Measurements from ENCODE around the gene DRAP1.
"Not testable (repeated sequence)": the region's sequence is repeated elsewhere in the genome, so short reads cannot be mapped to it uniquely, and the experiment has no call there.

Gene DRAP1

DNA sequence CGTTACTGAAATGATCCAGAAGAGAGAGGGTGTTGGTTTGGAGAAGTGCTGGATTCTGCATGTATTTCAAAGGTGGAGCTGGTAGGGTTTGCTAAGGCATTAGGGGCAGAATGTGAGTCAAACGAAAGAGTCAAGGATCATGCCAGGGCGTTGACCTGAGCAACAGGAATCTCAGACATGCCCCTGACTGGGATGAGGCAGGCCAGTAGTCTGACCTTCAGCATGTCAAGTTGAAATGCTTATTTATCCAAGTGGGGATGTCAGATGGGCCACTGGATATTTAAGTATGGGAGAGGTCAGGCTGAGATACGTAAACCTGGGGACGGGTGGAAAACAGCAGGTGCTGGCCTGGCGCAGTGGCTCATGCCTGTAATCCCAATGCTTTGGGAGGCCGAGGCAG lies 23.3 kb downstream of the DRAP1 start:
- H3K27ac ChIP-seq: peak overlapping the region in 3 of 11 experiments; percentile 66 to 76 (median 72); a peak in 3 of 22 replicates
- peaks cover 7 to 52% (median 21%) of the 10 kb centered on the region in 10 experiments; a peak in 19 of 20 replicates for H3K4me1 ChIP-seq
- no peaks in the 10 kb centered on the region for H3K36me3 ChIP-seq
- no peaks in the 10 kb centered on the region for H3K9me3 ChIP-seq (replicated peaks in 1 of 11)
- TF ChIP-seq Cebpa-rat (IDR thresholded peaks at IDR 0.05): no peak
- no peak overlapping the region for H3K4me3 ChIP-seq
- H3K4me2 ChIP-seq: peak overlapping the region in 3 of 11 experiments; percentile 78 to 88 (median 83); a peak in 6 of 22 replicates
- H3K27me3 ChIP-seq: no peaks in the 10 kb centered on the region
- H3K9ac ChIP-seq: no peak overlapping the region
- H4K20me1 ChIP-seq: no peaks in the 10 kb centered on the region

DNA sequence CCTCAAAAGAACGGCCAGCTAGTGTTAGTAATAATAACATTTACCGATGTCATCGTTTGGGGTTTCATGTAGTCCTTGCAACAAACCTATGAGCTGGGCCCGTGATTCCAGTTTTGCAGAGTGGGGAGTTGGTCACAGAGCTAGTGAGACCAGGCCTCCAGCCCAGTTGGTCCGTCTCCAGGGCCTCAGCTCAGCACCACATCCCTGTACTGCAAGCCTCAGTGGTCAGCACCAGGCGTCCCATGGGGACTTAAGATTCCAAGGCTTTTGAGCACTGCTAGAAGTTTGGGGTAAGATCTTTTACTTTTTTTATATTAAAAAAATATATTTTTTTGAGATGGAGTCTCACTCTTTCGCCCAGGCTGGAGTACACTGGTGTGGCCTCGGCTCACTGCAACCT lies 25.0 kb downstream of the DRAP1 start:
- no peak overlapping the region for H3K27ac ChIP-seq
- no peak overlapping the region; a peak in 1 of 22 replicates for H3K9ac ChIP-seq
- no peak for TF ChIP-seq Cebpa-rat (IDR thresholded peaks at IDR 0.05)
- H3K4me3 ChIP-seq: no peak overlapping the region
- H3K9me3 ChIP-seq (replicated peaks in 1 of 11): no peaks in the 10 kb centered on the region
- peaks cover under 1 to 40% (median 13%) of the 10 kb centered on the region in 10 experiments; a peak in 17 of 20 replicates for H3K4me1 ChIP-seq
- no peaks in the 10 kb centered on the region for H3K36me3 ChIP-seq
- H4K20me1 ChIP-seq: no peaks in the 10 kb centered on the region
- no peaks in the 10 kb centered on the region for H3K27me3 ChIP-seq
- H3K4me2 ChIP-seq: no peak overlapping the region

DNA sequence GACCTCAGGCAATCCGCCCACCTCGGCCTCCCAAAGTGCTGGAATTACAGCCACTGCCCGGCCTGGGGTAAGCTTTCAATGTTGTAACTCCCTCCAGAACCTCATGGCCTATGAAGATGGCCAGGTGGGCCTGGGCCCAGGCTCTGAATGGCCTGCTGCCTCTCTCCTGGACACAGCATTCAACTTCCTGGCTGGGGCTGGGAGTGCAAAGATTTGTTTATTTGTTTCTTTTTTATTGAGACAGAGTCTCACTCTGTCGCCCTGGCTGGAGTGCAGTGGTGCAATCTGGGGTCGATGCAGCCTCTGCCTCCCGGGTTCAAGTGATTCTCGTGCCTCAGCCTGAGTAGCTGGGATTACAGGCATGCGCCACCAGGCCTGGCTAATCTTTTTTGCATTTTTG lies 25.5 kb downstream of the DRAP1 start:
- H4K20me1 ChIP-seq: no peaks in the 10 kb centered on the region
- H3K9ac ChIP-seq: no peak overlapping the region; a peak in 1 of 22 replicates
- no peak overlapping the region for H3K4me3 ChIP-seq
- H3K27ac ChIP-seq: no peak overlapping the region
- H3K4me2 ChIP-seq: no peak overlapping the region
- H3K4me1 ChIP-seq: peaks cover 0 to 34% (median 13%) of the 10 kb centered on the region in 10 experiments; a peak in 12 of 20 replicates
- no peaks in the 10 kb centered on the region for H3K36me3 ChIP-seq
- TF ChIP-seq Cebpa-rat (IDR thresholded peaks at IDR 0.05): no peak
- H3K27me3 ChIP-seq: no peaks in the 10 kb centered on the region
- no peaks in the 10 kb centered on the region for H3K9me3 ChIP-seq (replicated peaks in 1 of 11)

DNA sequence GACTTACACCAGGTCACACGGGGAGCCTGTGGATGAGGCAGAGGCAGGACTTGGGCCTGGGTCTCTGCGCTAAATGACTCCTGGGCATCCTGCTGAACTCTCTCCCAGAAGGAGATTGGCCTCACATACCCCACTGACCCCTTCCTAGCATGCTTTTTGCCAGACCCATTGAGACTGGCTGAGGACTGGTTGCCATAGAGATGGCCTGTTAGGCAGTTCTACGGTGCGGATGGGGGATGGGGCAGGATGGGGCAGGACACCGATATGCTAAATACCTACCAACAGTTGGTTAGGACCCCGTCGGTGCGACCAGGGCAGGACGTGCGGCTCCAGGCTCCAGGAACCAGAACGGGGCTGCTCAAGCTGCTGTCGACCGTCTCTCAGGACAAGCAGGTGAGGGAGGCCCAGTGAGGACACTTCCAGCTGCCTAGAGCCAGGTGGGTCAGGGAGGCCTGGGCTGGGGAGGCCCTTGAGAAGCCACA lies 26.2 kb downstream of the DRAP1 start, which contains the start of gene TSGA10IP:
Gene TSGA10IP, plus strand, starts transcription at position 51 of the 482 bp plus-strand sequence. Its CDS starts 196 bp downstream, at position 247.
- no peaks in the 10 kb centered on the region for H3K9me3 ChIP-seq (replicated peaks in 1 of 11)

DNA sequence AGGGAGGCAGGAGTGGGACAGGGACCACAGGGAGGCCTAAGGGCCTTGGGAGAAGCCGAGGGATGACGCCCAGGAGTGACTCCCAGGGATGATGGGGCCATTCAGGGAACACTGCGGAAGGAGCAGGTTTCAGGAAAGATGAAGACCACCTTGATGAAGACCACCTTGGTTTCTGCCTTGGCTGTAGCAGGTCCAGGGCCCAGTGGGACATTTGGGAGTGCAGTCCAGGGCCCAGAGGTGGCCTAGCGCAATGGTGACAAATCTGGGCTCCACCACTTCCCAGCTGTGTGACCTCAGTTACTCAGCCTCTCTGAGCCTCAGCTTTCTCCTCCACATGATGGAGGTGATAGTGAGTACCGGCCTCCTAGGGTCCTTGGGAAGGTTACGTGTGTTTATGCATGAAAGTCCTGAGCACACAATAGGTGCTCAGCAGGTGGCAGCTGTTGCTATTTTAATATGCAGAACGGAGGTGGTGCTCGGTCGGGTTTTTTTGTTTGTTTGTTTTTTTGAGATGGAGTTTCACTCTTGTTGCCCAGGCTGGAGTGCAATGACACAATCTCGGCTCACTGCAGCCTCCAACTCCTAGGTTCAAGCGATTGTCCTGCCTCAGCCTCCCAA lies 26.8 kb downstream of the DRAP1 start:
- H3K27ac ChIP-seq: no peak overlapping the region
- no peaks in the 10 kb centered on the region for H3K9me3 ChIP-seq (replicated peaks in 1 of 11)
- no peak overlapping the region for H3K4me2 ChIP-seq
- no peak overlapping the region for H3K4me3 ChIP-seq
- TF ChIP-seq Cebpa-rat (IDR thresholded peaks at IDR 0.05): no peak
- no peaks in the 10 kb centered on the region for H3K36me3 ChIP-seq
- peaks cover 0 to 22% (median 10%) of the 10 kb centered on the region in 10 experiments; a peak in 12 of 20 replicates for H3K4me1 ChIP-seq
- H4K20me1 ChIP-seq: no peaks in the 10 kb centered on the region
- H3K9ac ChIP-seq: 0 out of 22 replicates have a peak overlapping the region, but pooled peaks of 1 of the 11 experiments have one; percentile 11
- no peaks in the 10 kb centered on the region for H3K27me3 ChIP-seq

More for the DNA sequence above, 26.2 kb downstream of the DRAP1 start, which contains the start of gene TSGA10IP:
- Histone ChIP-seq H3K4me3 (no peak within 1 kb of the TSS), H3K9ac (peak within 1 kb of the TSS in 1 of 11 experiments; percentile 11; a peak in 2 of 22 replicates), H3K27me3 (no peaks in the 10 kb centered on the region), H3K4me2 (no peak within 1 kb of the TSS), H3K4me1 (peaks cover 0 to 27% (median 13%) of the 10 kb centered on the region in 10 experiments; a peak in 12 of 20 replicates), H4K20me1 (no peaks in the 10 kb centered on the region), H3K36me3 (no peaks in the 10 kb centered on the region), H3K27ac (no peak within 1 kb of the TSS)
- TF ChIP-seq Cebpa-rat (IDR thresholded peaks at IDR 0.05): no peak

DNA sequence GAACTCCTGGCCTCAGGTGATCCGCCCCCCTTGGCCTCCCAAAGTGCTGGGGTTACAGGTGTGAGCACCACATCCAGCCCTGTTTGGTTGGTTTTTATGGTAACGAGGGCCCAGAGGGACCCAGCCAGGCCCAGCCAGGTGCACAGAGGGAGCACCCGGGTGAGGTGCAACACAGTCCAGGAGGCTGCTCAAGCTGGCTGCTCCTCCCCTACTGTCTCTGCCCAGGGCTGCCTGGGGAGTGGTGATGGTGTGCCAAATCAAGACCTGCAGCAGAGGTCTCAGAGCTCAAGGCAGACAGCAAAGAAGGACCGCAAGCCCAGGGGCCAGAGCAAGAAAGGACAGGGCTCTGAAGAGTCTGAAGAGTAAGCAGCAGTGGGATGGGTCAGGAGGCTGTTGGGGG lies 27.4 kb downstream of the DRAP1 start:
- no peaks in the 10 kb centered on the region for H4K20me1 ChIP-seq
- H3K27ac ChIP-seq: no peak overlapping the region
- TF ChIP-seq Cebpa-rat (IDR thresholded peaks at IDR 0.05): no peak
- no peaks in the 10 kb centered on the region for H3K27me3 ChIP-seq
- no peak overlapping the region for H3K4me2 ChIP-seq
- H3K9me3 ChIP-seq (replicated peaks in 1 of 11): no peaks in the 10 kb centered on the region
- no peak overlapping the region for H3K4me3 ChIP-seq
- peaks cover 0 to 18% (median 5%) of the 10 kb centered on the region in 10 experiments; a peak in 12 of 20 replicates for H3K4me1 ChIP-seq
- H3K36me3 ChIP-seq: no peaks in the 10 kb centered on the region
- no peak overlapping the region for H3K9ac ChIP-seq

DNA sequence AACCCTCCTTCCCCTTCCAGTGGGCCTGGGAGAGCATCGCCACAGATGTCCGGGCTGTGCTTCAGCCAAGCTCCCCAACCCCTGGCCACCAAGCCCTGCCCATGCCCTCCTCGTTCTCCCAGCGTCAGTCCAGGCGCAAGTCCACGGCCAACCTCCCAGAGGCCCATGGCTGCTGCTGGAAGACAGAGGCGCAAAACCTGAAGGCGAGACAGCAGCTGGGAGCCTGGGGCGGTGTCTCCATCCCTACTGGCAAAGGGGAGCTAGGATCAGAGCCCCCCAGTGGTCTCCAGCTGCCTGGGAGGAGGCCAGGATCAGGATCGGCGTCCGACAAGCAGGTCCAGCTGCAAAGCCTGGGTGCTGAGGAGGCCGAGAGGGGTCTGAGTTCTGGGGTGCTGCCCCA lies 27.9 kb downstream of the DRAP1 start:
- Histone ChIP-seq H3K4me2 (no peak overlapping the region), H3K4me1 (peaks cover 0 to 13% (median under 1%) of the 10 kb centered on the region in 10 experiments; a peak in 9 of 20 replicates), H3K27ac (no peak overlapping the region), H3K9me3 (replicated peaks in 1 of 11) (no peaks in the 10 kb centered on the region), H4K20me1 (no peaks in the 10 kb centered on the region), H3K4me3 (no peak overlapping the region), H3K27me3 (no peaks in the 10 kb centered on the region), H3K36me3 (no peaks in the 10 kb centered on the region), H3K9ac (0 out of 22 replicates have a peak overlapping the region, but pooled peaks of 1 of the 11 experiments have one; percentile 2)
- no peak for TF ChIP-seq Cebpa-rat (IDR thresholded peaks at IDR 0.05)

DNA sequence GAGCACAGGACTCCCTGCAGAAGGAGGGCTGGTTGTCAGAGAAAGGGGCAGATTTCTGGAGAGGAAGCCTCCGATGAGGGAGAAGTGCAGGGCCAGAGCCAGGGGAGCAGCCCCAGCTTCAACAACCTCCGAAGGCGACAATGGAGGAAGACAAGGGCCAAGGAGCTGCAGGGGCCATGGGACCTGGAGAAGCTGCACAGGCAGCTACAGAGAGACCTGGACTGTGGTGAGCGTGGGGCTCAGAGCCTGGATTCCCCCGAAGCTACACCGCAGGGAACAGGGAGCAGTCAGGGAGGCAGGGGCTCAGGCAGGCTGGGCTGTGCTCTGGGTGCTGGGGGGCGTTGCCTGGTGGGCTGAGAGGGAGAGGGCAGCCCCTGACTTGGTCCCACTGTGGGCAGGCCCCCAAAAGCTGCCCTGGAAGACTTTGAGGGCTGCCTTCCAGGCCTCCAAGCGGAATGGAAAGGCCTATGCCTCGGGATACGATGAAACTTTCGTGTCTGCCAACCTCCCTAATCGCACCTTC lies 28.4 kb downstream of the DRAP1 start:
- no peaks in the 10 kb centered on the region for H4K20me1 ChIP-seq
- H3K27ac ChIP-seq: no peak overlapping the region
- H3K4me1 ChIP-seq: peaks cover 0 to 8% (median 0%) of the 10 kb centered on the region in 10 experiments; a peak in 6 of 20 replicates
- 0 out of 22 replicates have a peak overlapping the region, but pooled peaks of 1 of the 11 experiments have one; percentile 2 for H3K9ac ChIP-seq
- H3K36me3 ChIP-seq: no peaks in the 10 kb centered on the region
- no peaks in the 10 kb centered on the region for H3K27me3 ChIP-seq
- H3K4me2 ChIP-seq: no peak overlapping the region
- no peak overlapping the region for H3K4me3 ChIP-seq
- no peaks in the 10 kb centered on the region for H3K9me3 ChIP-seq (replicated peaks in 1 of 11)
- TF ChIP-seq Cebpa-rat (IDR thresholded peaks at IDR 0.05): no peak

DNA sequence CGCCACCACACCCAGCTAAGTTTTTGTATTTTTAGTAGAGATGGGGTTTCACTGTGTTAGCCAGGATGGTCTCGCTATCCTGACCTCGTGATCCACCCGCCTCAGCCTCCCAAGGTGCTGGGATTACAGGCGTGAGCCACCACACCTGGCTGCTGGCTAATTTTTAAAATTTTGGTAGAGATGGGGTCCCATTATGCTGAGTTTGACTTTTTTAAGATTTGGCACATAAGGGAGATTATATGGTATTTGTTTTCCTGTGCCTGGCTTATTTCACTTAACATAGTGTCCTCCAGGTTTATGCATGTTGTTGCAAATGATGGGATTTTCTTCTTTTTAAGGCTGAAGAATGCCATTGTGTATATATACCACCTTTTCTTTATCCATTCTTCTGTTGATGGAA lies 31.5 kb downstream of the DRAP1 start:
- H3K36me3 ChIP-seq; H3K4me2 ChIP-seq; H3K27ac ChIP-seq; H3K27me3 ChIP-seq; H3K9me3 ChIP-seq (replicated peaks in 1 of 11); H3K4me3 ChIP-seq; H4K20me1 ChIP-seq; H3K9ac ChIP-seq; H3K4me1 ChIP-seq: not testable (repeated sequence)

DNA sequence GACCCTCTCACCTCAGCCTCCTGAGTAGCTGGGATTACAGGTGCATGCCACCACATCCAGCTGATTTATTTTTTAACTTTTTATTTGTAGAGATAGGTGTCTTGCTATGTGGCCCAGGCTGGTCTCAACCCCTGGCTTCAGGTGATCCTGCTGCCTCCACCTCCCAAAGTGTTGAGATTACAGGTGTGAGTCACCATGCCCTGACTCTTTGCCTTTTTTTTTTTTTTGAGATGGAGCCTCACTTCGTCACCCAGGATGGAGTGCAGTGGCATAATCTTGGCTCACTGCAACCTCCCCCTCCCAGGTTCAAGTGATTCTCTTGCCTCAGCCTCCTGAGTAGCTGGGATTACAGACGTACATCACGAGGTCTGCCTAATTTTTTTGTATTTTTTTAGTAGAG lies 32.4 kb downstream of the DRAP1 start:
- H3K36me3 ChIP-seq; H3K9me3 ChIP-seq (replicated peaks in 1 of 11); H3K27me3 ChIP-seq; H3K4me1 ChIP-seq; H4K20me1 ChIP-seq; H3K9ac ChIP-seq; H3K4me2 ChIP-seq; H3K4me3 ChIP-seq; H3K27ac ChIP-seq: not testable (repeated sequence)
